ENCODE measurements around the gene ERVMER34-1.

ERVMER34-1 gene

DNA sequence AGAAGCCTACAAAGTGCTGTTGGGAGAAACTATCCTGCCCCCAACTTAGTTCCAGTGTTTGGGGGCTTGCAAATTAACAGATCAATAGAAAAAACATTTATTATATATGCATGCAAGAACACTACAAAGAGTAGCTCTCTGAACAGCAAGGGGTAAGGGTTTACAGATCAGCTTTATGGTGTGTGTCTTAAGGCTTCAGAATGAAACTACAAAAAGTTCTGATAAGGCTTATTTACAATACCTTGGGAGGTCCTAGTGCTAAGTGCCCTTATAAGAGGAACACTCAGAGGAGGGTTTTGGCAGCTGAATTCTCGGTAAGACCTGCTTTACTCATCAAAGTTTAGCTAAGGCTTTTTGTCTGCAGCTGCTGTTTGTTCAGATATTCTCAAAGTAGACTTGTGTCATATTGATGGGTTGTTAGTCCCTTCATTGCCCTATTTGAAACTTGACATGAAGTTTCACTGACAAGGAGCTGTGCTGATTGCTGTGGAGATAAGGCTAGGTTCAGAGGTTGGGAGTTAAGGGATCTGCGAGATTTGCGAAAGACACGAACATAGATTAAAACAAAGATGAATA lies 7.7 kb downstream of the ERVMER34-1 start:
- DNase-seq = no peak
- H3K36me3 ChIP-seq = no peaks in the 10 kb centered on the region
- H3K4me3 ChIP-seq = no peak overlapping the region
- intact Hi-C loops (cut with DNase I; ENCODE audit: low total_unique reads) = no loop called here
- TF ChIP-seq, protein P1, sequence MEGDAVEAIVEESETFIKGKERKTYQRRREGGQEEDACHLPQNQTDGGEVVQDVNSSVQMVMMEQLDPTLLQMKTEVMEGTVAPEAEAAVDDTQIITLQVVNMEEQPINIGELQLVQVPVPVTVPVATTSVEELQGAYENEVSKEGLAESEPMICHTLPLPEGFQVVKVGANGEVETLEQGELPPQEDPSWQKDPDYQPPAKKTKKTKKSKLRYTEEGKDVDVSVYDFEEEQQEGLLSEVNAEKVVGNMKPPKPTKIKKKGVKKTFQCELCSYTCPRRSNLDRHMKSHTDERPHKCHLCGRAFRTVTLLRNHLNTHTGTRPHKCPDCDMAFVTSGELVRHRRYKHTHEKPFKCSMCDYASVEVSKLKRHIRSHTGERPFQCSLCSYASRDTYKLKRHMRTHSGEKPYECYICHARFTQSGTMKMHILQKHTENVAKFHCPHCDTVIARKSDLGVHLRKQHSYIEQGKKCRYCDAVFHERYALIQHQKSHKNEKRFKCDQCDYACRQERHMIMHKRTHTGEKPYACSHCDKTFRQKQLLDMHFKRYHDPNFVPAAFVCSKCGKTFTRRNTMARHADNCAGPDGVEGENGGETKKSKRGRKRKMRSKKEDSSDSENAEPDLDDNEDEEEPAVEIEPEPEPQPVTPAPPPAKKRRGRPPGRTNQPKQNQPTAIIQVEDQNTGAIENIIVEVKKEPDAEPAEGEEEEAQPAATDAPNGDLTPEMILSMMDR (IDR thresholded peaks at IDR 0.05) = no peak
- no peaks in the 10 kb centered on the region for H3K27me3 ChIP-seq
- H3K27ac ChIP-seq = no peak overlapping the region
- H3K4me1 ChIP-seq = no peaks in the 10 kb centered on the region
- H3K9me3 ChIP-seq = no peaks in the 10 kb centered on the region

DNA sequence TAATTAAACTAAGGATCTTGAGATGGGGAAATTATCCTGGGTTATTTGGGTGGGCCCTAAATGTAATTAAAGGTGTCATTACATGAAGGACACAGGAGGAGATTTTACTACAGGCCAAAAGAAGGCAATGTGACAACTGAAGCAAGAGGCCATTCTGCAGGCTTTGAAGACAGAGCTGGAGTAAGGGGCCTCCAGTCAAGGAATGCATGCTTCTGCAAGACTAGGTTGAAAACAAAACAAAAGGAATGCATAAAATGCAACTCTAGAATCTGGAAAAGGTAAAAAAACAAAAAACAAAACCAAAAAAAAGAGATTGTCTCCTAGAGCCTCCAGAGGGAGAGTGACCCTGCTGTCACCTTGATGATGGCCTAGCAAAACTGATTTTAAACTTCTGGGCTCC lies 21.6 kb downstream of the ERVMER34-1 start:
- intact Hi-C loops (cut with DNase I; ENCODE audit: low total_unique reads) = no loop called here
- Histone ChIP-seq H3K4me1 (no peaks in the 10 kb centered on the region), H3K9me3 (no peaks in the 10 kb centered on the region), H3K27me3 (no peaks in the 10 kb centered on the region), H3K27ac (no peak overlapping the region), H3K4me3 (no peak overlapping the region), H3K36me3 (no peaks in the 10 kb centered on the region)
- TF ChIP-seq, protein P1 (IDR thresholded peaks at IDR 0.05) = no peak
- DNase-seq = no peak

DNA sequence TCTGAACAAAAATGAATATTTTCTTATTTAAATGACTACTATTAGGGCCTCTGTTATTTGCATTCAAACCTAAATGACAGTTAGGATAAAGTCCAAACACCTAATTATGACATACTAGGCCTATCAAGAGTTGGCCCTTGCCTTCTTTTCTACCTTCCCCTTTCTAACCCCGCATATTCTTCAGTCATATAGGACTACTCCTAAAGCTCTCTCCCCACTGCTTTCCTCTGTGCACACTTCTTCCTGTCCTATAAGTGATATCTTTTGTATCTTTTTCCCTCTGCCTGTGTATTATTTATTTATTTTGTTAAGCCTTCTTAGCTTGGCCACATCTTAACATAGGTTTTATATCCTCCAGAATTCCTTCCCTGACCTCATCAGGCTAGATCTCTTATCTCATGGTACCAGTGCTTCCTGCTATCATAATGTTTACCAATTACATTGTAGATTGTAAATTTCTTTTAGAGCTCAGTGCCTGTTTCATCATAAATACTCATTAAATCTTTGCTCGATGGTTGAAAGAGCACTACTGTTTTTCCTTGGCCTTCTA lies 22.5 kb downstream of the ERVMER34-1 start:
- no peak for DNase-seq
- Histone ChIP-seq H3K27ac (no peak overlapping the region), H3K36me3 (no peaks in the 10 kb centered on the region), H3K4me1 (no peaks in the 10 kb centered on the region), H3K9me3 (no peaks in the 10 kb centered on the region), H3K27me3 (no peaks in the 10 kb centered on the region), H3K4me3 (no peak overlapping the region)
- intact Hi-C loops (cut with DNase I; ENCODE audit: low total_unique reads) = no loop called here
- TF ChIP-seq, protein P1 (IDR thresholded peaks at IDR 0.05) = no peak

DNA sequence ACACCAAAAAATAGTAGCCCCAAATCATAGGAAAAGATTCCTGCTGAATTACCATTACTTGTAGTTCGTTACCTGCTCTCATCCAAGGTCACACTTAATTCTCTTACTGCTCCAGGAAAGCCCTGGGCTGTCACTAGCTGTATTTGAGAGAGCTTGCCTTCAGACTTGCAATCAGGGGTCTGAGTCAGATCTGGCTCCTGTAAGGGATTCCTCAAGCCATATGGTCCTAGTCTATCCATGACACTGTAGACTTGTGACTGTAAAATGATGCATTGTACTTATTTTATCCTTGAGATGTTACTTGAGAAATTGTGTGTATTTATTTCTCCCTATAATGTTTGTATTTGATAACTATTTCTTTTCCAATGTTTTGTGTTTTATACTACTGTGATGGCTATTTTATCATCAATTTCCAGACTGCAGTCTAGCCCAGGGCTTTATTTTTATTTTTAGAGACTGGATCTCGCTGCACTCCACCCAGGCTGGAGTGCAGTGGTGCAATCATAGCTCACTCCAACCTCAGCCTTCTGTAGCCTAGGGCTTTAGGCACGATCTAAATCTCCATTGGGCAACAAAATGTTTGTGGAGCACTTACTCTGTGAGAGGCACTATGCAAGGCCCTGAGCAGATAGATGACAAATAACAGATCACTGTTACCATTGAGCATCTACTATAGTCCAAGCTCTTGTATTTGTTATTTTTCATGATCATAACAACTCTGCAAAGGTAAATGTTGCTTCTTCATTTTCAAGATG lies 24.2 kb downstream of the ERVMER34-1 start:
- H3K36me3 ChIP-seq = no peaks in the 10 kb centered on the region
- intact Hi-C loops (cut with DNase I; ENCODE audit: low total_unique reads) = no loop called here
- H3K4me3 ChIP-seq = no peak overlapping the region
- H3K4me1 ChIP-seq = peaks cover 0 to 7% (median 0%) of the 10 kb centered on the region in 4 donors
- no peak overlapping the region for H3K27ac ChIP-seq
- H3K9me3 ChIP-seq = no peaks in the 10 kb centered on the region
- H3K27me3 ChIP-seq = no peaks in the 10 kb centered on the region
- TF ChIP-seq, protein P1 (IDR thresholded peaks at IDR 0.05) = no peak
- DNase-seq = no peak

DNA sequence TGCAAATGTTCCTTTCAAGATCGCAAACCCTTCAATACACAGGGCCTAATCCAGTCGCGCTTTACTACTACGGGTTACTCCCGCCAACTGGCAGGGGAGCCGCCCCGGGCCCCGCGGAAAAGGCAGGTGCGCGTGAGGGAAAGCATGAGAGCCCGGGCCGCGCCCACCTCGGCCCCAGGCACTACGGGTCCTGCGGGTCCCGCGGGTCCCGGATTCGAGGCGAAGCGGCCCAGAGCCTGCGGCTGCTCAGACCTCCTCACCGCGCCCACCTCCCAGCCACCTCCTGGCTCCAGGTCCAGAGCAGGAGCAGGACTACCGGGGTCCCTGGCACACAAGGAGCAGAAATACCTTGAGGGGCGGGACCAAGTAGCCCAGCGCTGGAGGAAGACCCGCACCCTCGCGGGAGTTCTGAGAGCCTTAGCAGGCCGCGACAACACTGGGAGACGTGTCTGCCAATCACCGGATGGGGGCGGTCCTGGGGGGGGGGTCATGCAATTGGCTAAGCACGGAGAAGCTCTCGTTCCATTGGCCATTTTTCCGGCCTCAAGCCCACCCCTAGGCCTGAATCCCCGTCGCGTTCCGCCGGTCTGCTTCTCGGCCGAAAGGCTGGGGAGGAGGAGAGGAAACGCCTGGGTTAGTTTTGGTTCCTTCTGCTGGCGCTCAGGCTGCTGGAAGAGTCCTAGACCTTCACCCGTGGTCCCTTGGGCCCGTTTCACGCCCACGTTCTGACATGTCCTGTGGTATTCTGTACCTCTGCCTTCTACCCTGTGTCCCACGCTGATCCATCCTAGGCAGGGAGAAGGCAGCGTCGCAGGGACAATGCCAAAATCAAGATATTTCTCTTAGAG lies 29.0 kb downstream of the ERVMER34-1 start:
- H3K4me3 ChIP-seq = peak overlapping the region; percentile 81 to 83
- H3K36me3 ChIP-seq = peaks cover 0 to 15% (median 6%) of the 10 kb centered on the region in 3 donors
- TF ChIP-seq, protein P1 (IDR thresholded peaks at IDR 0.05) = peak in 1 of 2 experiments; percentile 37
- H3K27me3 ChIP-seq = no peaks in the 10 kb centered on the region
- intact Hi-C loops (cut with DNase I; ENCODE audit: low total_unique reads) = loop anchor here (5.0 kb wide), 2 partner anchors 60 to 140 kb away; partner anchors contain the start of gene RASL11B
- peak; percentile 95 to 98 for DNase-seq
- H3K4me1 ChIP-seq = peaks cover 0 to 13% (median 0%) of the 10 kb centered on the region in 4 donors
- H3K27ac ChIP-seq = peak overlapping the region; percentile 89 to 96
- no peaks in the 10 kb centered on the region for H3K9me3 ChIP-seq

Data from tibial artery (tissue), 4 donors.